NCI-H187 treated with DMSO at 0.1 percent for 48 hours (cell line): ENCODE results near the gene AKAP1.
"Not testable (repeated sequence)": the region's sequence is repeated elsewhere in the genome, so short reads cannot be mapped to it uniquely, and the experiment has no call there.

Experiments used
- DNase-seq: peaks from one replicate; lab custom pipeline; 2025; lab: John Stamatoyannopoulos, UW

The AKAP1 gene

DNA sequence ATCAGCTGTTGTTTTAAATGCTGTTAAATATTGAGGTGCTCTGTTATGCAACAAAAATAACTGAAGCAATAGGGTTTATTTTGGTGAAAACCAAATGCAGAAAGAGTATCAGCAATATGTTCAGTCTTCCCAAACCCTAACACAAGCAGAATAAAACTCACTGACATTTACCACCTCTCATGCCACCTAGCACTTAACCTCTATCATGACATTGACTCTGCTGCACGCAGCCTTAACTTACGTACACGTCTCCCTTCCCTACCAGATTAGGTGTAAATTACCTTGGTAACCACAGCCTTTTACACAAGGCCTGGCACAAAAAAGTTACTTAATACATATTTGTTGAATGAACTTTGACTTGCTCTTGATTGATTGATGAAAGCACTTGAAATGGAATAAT, 9.9 kb upstream of the AKAP1 start:
- no peak for DNase-seq

DNA sequence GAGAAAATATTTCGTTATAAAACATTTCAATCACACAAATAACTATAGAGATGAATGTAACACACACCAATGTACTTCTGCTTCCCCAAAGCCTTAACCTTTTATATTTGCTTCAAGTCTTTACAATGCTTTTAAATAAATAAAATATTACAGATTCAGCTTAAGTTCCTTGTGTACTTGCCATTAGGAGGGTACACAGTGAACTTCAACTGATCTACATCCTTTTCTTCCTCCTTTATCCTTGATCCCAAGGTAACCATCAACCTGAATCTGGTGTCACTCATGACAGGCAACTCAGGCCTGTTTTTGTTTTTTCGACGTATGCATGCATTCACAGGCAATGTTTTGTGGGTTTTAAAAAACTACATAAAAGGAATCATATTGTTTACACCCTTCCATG, 9.3 kb upstream of the AKAP1 start:
- no peak for DNase-seq

DNA sequence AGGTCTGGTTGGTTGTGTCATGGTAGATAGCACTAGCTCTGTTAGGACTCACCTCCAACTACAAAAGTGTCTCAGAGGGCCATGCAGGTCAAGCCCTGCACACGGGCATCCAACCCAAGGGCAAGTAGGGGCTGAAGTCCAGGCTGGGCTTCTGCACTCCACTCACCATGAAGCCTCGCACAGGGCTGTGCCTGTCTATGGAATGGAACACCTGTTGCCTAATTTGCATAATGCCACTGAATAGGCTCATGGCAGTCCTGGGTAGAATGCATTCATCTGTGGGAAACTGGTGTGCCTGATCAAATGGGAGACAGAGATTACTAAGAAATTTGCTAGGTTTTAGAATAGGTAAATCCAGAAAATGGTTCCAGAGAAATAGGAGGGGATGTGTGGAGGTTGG, 8.0 kb upstream of the AKAP1 start:
- DNase-seq: no peak

DNA sequence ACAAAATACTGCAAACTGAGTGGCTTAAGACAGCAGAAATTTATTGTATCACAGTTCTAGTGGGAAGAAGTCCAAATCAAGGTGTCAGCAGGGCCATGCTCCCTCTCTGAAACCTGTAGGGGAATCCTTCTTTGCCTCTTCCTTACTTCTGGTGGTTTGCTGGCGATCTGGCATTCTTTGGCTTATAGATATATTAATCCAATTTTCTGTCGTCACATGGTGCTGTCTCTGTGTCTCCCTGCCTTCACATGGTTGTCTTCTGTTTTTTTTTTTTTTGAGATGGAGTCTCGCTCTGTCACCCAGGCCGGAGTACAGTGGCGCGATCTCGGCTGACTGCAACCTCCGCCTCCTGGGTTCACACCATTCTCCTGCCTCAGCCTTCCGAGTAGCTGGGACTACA, 6.8 kb upstream of the AKAP1 start:
- no peak for DNase-seq

DNA sequence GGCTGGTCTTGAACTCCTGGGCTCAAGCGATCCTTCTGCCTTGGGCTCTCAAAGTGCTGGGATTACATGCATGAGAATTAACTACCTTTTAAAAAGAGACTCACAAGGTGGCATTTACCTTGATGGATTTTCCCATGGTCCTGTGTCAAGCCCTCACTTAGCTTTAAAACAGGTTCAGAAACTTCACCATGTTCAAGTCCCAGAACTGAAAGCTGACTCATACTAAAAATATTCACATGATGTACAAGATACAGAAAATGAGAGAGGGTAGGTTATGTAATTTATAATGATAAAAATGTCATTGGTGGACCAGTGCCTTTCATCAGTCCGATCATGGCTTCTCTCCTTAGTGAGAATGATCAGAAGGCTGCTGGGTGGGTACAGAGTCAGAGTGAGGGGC, 4.3 kb upstream of the AKAP1 start:
- DNase-seq: no peak

DNA sequence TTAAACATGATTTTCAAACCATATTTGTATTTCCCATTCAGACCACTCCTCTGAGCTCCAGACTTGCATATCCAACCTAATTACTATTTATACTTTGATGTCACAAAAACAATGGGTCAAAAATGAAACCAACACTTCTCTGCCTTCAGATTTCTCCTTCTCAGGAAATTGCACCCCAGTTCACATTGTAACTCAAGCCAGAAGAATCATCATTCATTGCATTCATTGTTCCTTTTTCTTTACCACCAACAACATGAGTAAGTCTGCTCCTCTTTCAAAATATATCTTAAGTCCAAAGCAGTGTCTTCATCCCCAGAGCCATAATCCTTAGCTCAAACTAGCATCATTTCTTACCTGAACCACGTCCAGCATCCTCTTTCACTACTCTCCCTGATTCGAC, 2.6 kb upstream of the AKAP1 start:
- no peak for DNase-seq

DNA sequence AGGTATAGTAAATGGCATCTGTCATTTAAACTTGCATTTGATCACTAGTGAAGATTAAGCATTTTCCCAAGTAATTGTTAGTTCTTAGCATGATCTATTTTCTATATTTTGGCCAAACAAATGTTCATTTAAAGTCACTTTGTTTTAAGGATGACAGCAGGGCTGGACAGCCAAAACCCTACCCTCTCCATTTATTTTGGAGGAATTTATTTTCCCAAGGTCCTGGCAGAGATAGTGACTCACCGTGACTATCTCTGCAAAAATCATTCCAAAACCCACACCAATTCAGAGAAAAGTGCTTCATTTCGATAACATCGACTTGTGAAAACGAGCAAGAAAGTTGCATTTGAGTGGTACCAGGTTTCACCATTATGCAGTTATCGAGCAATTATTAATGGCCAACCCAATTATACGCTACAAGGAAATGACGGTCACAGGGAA, 665 bp upstream of the AKAP1 start:
- DNase-seq: no peak

DNA sequence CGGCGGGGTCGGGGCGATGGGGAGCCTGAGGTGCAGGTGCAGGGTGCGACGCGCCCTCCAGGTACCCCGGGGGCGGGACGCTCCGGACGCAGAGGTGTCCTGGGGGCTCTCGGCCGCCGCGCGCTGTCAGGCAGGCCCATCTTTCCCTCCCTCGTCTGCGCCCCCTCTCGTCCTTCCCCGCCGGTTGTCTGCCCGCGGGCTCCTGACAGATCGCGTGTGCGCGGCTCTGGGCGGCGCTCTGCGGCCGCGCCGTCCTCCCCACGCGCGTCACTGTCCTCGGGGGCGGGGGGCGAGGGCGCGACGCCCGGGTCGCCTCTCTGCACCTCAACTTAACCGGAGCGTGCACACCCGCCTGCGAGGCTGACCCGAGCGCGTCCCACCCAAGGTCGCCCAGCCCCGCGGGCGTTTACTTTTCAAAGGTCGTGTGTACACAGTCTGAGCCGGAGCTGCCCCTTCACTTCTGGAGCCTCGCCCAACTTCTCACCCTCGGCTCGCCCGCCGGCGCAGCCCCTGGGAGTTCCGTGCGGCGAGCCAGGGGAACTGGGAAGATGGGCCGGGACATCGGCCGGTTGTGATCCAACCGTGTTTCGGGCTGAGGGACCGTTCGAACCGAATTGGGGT, 512 bp downstream of the AKAP1 start:
- DNase-seq: no peak

DNA sequence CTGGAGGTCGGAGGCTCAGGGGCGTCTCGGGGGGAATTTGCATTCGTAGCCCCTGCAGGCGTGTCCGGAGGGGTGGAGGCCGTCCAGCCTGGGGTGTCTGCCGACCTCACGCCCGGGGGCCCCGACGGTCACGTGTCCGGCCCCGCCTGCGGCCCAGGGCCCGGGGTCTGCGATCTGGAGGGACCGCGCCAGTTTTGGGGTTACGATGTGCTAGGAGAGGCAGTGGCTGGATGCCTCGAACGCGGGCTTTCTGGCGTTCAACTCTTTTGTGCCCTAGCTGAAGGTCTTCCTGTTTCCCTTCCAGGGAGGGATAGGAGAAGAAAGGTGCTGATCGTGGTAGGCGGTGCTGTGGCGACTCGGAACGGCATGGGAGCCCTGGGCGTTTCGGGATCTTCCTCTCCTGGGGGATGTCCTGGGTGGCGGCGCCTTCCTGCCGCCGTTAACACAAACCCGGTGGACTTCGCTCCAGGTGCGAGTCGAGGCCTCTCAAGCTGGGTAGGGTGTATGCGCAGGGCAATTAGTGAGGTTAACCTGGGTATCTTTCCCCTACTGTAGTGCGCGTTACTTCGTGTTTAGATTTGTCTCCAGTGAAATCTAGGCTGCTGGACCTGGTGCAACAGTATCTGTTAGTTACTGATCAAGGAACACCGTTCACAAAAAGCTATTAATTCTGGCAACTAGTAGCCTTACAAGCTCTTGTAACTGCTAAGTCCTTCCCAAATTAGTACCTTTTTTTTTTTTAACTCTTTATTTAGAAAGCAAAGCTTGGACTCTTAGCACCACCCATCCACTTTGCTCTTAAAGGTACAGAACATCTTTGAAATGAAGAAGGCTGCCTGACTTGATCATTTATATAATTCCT, 1.3 kb downstream of the AKAP1 start:
- DNase-seq: no peak

DNA sequence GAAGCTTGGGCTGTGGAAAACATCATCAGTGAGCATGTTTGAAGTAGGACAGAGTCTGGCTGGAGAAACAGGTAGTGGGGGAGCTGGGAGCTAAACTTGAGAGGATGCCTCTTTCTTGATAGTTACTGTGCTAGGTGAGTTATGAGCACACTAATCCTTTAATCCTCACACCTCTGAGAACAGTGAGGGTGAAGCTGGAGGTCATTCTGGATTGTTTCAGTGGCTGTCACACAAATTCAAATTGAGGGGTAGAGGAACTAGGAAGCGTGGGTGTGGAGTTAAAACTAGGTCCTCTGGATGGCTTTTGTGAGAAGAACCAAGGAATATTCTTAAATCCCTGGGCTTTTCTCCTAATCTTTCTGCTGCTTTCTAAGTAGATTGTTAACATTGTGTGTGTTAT, 3.3 kb downstream of the AKAP1 start:
- no peak for DNase-seq

DNA sequence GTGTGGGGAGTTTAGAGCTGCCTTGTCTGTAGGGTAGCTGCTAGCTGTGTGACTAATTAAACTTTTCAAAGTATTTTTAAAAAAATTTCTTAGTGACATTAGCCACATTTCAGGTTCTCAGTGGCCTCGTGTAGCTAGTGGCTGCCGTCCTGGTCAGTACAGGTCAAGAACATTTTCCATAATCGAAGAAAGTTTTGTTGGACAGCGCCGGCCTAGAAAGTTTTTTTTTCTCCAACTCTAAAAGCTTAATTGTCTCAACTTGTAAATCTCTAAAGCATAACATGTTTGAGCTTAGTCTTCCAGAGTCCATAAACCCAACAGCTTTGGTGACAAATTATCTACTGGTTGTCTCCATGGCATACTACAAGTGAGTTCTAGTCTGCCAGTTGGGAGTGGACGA, 4.3 kb downstream of the AKAP1 start:
- DNase-seq: no peak

DNA sequence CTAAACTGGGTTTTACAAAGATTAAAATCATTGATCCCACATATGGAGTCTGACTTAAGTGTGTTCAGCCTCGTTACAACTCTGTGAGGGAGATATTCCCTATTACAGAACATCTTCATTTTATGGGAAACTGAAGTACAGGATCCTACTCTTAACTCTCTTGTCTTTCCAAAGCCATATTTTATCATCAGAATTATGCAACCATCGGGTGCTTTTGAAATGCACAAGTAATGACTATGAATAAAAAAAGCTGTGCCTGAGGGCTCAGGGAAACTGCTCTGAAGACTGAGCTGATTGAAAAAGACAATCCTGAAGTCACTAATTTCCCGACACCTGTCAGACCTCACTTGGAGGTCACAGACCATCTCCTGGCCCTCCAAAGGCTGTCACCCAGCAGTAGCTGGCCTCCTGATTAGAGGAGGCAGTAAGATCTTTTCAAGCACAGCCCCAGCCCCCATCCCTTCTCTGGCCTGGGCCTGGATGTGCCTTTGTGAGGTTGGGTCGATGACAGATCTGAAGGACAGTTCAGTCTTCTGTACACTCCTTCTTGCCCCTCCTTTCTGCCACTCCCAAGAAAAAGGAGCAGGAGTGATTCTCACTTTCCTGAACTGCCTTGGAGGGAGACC, 5.6 kb downstream of the AKAP1 start:
- no peak for DNase-seq

DNA sequence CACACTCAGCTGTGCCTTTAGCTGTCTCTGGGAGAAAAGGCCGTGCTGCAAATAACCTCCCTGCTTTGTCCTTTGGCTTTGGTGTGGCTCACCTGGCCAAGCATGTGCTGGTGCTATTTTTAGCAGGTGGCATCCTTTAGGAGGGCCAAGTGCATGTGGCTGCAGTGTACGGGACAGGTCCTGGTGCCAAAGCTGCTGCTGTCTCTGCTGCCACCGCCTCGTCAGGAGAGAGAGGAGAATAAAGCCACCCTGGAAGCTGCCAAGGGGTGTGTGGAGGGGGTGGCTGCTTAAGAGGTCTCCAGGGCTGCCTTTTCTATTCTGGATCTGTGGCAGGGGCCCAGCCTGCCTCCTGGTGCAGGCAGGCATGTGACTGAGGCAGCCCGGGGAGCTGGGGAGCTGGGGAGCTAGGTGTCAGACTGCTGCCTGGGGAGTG, 6.2 kb downstream of the AKAP1 start:
- no peak for DNase-seq

DNA sequence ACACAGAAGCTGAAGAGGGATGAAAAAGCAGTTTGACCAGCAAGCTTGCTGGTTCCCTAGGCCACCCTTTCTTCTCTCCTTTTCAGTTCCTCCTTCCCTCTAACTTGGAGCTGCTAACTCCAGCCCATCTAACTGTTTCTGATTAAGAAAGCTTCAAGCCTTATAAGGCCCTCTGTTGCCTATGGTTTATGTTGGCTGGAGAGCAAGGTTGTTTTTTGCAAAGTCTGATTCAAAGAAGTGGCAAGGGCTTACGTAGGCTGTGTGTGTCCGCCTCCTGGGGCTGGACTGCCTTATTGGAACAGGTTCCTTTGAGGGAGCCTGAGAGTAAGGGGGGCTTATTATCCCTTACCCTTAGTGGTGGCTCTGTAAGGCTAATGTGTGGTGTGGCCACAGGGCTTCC, 7.1 kb downstream of the AKAP1 start:
- no peak for DNase-seq

DNA sequence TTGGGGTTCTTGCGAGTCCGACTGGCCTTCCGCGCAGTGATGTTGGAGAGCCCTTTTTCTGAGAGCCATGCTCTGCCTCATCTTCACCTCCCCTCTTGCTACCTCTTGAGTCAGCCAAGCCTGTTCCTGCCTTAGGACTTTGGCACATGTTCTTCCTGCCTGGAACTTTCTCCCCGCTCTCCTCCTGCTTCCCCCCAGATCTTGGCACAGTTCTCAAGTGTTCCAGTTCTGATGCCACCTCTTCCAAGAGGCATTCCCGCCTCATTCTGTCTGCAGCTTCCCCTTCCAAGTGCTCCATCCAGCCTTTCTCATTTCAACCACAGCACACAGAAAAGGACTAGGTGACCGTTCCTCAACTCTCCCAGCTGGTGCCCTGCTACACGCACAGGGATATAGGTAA, 7.7 kb downstream of the AKAP1 start:
- DNase-seq: no peak

DNA sequence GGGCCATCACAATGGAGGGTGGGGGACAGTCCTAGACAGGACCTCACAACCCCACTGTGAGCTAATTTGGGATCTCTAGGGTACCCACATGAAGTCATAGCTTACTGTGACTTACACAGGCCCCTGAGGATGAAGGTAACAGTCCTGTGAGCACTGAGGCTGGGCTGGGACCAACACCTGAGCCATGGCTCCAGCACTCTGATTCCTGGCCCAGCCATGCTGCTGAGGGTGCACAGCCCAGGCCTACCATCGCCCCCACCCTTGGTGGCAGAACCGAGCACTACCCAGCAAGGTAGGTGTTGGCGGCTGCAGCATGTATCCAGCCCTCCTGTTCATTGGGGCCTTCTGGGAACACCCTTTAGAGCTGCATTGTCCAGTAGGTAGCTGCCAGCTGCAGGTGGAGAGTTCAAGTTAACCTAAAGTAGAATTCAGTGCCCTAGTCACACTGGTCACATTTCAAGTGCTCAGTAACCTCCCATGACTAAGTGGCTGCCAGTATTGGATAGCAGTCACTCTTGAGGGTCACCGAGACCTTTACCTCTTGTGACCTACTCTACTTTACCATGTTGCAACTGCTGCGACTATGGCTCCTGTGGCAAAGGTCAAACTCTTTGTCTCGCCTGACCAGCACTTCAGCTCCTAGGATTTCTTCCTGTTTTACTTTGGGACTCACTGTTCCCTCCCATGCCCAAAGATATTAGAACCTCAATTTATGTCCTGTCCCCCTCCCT, 11.6 kb downstream of the AKAP1 start:
- DNase-seq: no peak

DNA sequence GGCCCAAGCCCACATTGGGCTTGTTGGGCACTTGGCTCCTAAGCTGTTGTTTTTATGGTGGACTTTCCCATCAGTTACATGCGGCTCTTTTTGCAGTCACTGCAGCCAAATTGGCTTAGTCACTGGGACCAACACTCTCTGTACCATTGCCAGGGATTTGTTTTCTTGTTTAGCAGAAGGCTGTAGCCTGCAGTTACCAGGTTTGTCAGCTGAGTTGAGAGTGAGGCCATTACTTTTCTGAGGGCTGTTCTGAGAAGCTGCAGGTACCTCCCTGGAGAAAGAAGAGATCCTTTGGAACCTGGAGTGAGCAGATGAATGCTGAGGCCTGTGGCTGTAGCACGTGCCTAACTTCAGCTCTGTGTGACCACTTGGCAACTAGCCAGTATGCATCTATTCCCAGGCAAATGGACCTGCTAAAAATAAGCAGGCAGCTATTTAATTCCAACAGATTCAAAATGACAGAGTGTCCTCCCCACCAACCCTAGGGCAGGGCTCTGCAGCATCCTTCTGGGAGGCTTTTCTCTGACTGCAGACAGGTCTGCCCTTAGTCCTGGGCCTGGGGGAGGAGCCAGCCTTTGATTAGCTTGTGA, 12.9 kb downstream of the AKAP1 start:
- DNase-seq: peak; percentile 63

DNA sequence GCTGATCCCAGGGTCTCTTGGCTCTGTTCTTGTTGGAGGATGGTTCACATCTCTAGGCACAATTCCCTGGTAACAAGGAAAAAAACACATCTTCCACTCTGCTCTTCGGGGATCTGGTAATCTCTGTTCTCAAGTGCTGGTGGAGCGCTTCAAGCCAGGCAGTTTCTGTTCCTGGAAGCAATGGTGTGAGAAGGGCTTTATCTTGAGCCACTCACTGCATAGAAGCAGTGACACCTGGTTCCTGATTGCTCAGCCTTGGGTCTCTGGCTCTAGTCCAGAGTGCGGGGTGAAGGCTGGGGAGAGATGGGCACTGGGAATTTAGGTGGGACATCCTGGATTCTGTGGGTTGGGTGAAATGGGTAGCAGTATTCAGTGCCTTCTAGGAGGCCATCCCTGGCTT, 14.1 kb downstream of the AKAP1 start:
- no peak for DNase-seq

DNA sequence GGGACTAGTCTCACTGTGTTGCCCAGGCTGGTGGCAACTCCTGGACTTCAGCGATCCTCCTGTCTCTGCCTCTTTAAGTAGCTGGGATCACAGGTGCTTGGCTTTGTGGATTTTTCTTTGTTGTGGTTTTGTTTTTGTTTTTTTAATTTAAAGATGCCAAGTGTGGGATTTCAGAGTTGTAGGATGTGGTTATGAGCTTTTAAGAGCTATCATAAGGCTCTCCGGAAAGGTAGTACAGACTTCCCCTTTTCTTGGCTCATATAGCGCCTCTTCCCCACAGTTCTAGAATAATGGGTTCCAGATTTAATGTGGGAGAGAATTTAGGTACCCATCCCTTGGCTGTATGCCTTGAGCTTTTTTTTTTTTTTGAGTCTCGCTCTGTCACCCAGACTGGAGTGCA, 17.1 kb downstream of the AKAP1 start:
- no peak for DNase-seq

DNA sequence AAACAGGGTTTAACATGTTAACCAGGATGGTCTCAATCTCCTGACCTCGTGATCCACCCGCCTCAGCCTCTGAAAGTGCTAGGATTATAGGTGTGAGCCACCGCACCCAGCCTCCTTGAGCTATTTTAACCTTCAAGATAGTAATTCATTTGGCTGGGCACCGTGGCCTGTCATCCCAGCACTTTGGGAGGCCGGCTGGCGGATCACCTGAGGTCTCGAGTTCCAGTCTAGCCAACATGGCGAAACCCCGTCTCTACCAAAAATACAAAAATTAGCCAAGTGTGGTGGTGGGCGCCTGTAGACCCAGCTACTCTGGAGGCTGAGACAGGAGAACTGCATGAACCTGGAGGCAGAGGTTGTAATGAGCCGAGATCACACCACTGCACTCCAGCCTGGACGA, 17.6 kb downstream of the AKAP1 start:
- DNase-seq: not testable (repeated sequence)

DNA sequence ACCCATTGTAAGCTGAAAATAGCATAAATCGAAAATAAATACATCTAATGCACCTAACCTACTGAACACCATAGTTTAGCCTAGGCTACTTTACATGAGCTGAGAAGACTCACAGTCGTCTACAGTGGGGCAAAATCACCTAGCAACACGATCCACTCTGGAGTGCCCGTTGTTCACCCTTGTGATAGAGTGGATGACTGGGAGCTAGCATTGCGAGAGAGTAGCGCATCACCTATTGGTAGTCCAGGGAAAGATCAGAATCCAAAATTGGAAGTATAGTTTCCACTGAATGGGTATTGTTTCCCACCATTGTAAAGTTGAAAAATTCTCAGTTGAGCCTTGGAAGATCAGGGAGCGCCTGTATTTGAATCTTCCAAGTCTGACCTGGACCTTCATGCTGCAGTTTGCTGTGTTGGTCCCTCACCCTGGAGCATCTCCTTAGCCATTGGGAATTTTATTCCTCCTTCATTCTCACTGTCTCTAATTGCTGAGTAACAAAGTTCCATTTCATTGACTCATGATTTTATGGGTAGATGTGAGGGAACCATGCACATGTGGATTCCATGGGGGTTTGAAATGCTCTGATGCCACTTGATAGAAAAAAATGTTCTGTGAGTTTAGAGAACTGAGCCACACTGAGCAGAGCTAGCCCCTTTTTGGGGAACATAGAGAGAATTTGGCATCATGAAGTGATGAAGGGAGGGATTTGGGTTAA, 19.6 kb downstream of the AKAP1 start:
- no peak for DNase-seq

DNA sequence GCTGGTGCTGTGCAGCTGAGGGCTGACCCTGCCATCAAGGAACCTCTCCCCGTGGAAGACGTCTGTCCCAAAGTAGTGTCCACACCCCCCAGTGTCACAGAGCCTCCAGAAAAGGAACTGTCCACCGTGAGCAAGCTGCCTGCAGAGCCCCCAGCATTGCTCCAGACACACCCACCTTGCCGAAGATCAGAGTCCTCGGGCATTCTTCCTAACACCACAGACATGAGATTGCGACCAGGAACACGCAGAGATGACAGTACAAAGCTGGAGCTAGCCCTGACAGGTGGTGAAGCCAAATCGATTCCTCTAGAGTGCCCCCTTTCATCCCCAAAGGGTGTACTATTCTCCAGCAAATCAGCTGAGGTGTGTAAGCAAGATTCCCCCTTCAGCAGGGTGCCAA, 20.5 kb downstream of the AKAP1 start:
- DNase-seq: no peak
